ENCODE results near the gene LRBA. TPM values are rescaled to one million over a fixed set of nuclear protein-coding genes. Genes with fewer than 3 reads are reported as not detected.

LRBA gene
- total RNA-seq, 2 donors from 2014 or later: 55.5 to 77.7 TPM

DNA sequence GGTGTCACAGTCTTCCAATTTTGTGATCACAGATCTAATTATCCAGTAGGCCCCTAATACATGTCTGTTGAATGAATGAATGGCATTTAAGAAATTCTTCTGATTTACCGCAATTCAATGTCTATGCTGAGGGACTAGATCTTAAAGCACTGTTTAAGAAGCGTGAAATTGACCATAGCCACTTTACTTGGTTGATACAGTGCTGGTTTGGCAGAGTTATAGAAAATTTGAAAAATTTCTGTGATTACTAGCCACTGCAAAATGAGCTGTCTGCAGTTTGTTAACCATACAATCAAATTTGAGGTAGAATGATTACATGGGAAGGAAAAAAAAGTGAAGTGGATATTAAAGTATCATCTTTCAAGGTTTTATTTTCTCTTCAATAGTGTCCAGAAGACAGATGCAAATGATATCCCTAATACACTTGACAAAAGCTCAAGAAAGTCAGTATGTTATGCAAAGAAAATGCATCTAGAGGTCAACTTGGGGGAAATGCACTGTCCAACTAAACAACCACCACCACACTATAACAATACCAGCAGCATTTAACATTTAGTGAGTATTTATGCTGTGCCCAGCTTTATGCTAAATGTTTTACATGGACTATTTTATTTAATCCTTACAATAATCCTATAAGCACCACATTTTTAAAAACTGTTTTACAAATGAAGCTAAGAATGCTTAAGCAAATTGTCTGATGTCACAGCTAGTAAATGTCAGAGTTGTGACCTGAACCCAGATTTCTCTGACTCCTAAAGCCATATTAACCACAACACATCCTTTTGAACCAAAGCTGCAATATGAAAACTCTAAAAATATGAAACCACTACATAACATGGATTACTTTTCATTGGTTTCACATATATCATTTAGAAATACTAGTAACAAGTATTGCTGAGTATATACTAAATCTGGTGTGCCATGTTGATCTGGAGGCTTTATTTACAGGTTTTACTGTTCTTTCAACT is 651.1 kb downstream of the LRBA start:
- no peaks in the 10 kb centered on the region for H3K27me3 ChIP-seq
- H3K9ac ChIP-seq (ENCODE audit: low read depth in 2 of 2, low read length in 2 of 2): no peak overlapping the region
- no peak for DNase-seq
- H3K27ac ChIP-seq: no peak overlapping the region
- TF ChIP-seq, protein P1, sequence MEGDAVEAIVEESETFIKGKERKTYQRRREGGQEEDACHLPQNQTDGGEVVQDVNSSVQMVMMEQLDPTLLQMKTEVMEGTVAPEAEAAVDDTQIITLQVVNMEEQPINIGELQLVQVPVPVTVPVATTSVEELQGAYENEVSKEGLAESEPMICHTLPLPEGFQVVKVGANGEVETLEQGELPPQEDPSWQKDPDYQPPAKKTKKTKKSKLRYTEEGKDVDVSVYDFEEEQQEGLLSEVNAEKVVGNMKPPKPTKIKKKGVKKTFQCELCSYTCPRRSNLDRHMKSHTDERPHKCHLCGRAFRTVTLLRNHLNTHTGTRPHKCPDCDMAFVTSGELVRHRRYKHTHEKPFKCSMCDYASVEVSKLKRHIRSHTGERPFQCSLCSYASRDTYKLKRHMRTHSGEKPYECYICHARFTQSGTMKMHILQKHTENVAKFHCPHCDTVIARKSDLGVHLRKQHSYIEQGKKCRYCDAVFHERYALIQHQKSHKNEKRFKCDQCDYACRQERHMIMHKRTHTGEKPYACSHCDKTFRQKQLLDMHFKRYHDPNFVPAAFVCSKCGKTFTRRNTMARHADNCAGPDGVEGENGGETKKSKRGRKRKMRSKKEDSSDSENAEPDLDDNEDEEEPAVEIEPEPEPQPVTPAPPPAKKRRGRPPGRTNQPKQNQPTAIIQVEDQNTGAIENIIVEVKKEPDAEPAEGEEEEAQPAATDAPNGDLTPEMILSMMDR (IDR thresholded peaks at IDR 0.05): no peak
- intact Hi-C loops (cut with DNase I): no loop called here
- H3K4me3 ChIP-seq: no peak overlapping the region
- H3K4me1 ChIP-seq: no peaks in the 10 kb centered on the region
- no peaks in the 10 kb centered on the region for H3K9me3 ChIP-seq
- H3K36me3 ChIP-seq: no peaks in the 10 kb centered on the region

DNA sequence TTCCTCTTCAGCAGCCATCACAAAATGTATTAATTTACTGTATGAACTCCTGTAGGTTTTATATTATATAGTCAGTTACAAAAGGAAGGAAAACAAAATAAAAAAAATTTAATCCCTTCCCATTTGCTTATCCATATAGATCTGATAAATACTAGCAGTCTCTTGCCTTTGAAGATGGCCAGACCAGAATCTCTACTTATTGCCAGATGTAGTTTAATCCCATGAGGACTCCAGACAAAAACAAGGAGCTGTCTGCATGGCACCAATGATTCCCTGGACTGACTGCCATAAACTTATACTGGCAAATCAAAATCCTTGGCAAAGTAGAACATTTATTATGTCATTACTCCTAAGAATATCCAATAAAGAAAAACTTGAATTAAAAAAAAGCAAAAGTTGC is 656.4 kb downstream of the LRBA start:
- no peak for DNase-seq
- Histone ChIP-seq H3K9ac (ENCODE audit: low read depth in 2 of 2, low read length in 2 of 2) (no peak overlapping the region), H3K9me3 (no peaks in the 10 kb centered on the region), H3K27me3 (no peaks in the 10 kb centered on the region), H3K36me3 (no peaks in the 10 kb centered on the region), H3K4me3 (no peak overlapping the region), H3K27ac (no peak overlapping the region), H3K4me1 (no peaks in the 10 kb centered on the region)
- intact Hi-C loops (cut with DNase I): no loop called here
- TF ChIP-seq, protein P1 (IDR thresholded peaks at IDR 0.05): no peak

DNA sequence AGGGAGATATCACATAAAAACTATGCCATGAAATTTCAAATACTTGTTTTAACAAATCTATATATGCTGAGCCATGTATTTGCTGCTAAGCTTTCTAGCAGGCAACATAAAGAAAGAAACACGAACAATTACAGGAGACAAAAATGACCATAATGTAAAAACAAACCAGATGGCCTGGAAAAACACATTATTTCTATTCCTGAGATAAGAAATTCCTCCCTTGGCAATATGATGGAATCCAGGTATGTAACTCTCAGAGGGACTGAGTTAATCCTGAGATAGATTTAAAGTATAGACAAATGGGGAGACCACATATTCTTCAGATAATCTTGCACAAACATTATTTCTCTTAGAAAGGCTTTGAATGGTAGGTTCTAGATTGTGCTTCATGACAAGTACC is 657.3 kb downstream of the LRBA start:
- no peak overlapping the region for H3K27ac ChIP-seq
- no peak overlapping the region for H3K9ac ChIP-seq (ENCODE audit: low read depth in 2 of 2, low read length in 2 of 2)
- no peaks in the 10 kb centered on the region for H3K36me3 ChIP-seq
- intact Hi-C loops (cut with DNase I): no loop called here
- no peak overlapping the region for H3K4me3 ChIP-seq
- no peak for DNase-seq
- TF ChIP-seq, protein P1 (IDR thresholded peaks at IDR 0.05): no peak
- no peaks in the 10 kb centered on the region for H3K9me3 ChIP-seq
- H3K4me1 ChIP-seq: no peaks in the 10 kb centered on the region
- H3K27me3 ChIP-seq: no peaks in the 10 kb centered on the region

DNA sequence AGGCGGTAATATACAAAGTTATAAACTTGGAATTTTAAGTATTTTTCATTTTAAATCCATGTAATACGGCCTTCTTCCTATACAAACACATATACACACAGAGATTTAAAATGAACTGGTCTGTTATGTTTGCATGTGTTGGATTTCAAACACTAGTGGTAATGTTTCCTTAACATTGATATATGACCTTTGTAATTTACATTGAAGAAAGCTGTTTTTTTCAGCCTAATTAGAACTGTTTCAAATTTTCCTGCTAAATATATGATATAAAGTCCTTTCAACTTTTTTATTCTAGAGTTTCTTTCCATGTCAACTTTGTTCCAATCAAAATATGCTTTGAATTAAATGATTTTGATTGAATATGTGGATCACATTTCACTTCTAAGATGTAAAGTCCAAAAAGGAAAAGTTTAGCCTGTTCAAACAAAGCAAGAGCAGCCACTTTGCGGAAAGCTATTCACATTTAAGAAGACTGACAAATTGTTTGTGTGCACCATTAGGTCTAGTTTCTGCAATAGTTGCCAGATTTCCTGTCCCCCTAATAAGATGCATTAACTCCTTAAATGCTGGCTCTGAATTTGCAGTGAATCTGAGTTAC is 659.1 kb downstream of the LRBA start:
- no peaks in the 10 kb centered on the region for H3K9me3 ChIP-seq
- no peak overlapping the region for H3K4me3 ChIP-seq
- H3K27ac ChIP-seq: no peak overlapping the region
- DNase-seq: no peak
- no peak overlapping the region for H3K9ac ChIP-seq (ENCODE audit: low read depth in 2 of 2, low read length in 2 of 2)
- no peaks in the 10 kb centered on the region for H3K27me3 ChIP-seq
- TF ChIP-seq, protein P1 (IDR thresholded peaks at IDR 0.05): no peak
- no peaks in the 10 kb centered on the region for H3K4me1 ChIP-seq
- intact Hi-C loops (cut with DNase I): no loop called here
- H3K36me3 ChIP-seq: no peaks in the 10 kb centered on the region

DNA sequence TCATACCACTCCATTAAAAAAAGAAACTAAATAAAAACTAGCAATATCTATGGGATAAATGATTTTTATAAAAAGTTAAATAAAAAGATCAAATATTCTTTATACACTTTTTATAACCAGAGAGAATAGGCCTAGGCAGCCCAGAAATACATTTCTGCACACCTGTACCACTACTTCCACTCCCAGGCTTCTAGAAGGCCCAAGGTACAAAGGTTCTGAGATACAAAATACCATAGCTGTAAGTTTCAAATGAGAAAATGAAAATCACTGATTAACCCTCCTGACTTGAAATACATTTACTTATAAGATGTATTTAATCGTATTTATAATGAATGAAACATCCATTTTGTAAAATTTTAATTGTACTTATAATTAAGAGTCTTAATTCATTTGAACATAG is 659.7 kb downstream of the LRBA start:
- intact Hi-C loops (cut with DNase I): no loop called here
- no peak for DNase-seq
- no peaks in the 10 kb centered on the region for H3K36me3 ChIP-seq
- H3K9ac ChIP-seq (ENCODE audit: low read depth in 2 of 2, low read length in 2 of 2): no peak overlapping the region
- no peaks in the 10 kb centered on the region for H3K9me3 ChIP-seq
- H3K27ac ChIP-seq: no peak overlapping the region
- no peaks in the 10 kb centered on the region for H3K27me3 ChIP-seq
- TF ChIP-seq, protein P1 (IDR thresholded peaks at IDR 0.05): no peak
- H3K4me3 ChIP-seq: no peak overlapping the region
- no peaks in the 10 kb centered on the region for H3K4me1 ChIP-seq

All from colonic mucosa (tissue), 4 donors.